CD4-positive, alpha-beta T cell (primary cell): ENCODE data around the gene PSME3IP1. TPM values are rescaled to one million over a fixed set of nuclear protein-coding genes. Genes with fewer than 3 reads are reported as not detected.

ENCODE experiments used
- ATAC-seq: fragments of 200-7000 bp; cut with Tn5 transposase; one replicate; pipeline ENCODE4 v1.10.0; 2022; ENCODE audit warnings: mild to moderate bottlenecking; ENCODE audit not compliant: poor library complexity
- CTCF ChIA-PET: fragments of 350-600 bp; sonication (Branson Sonifier 250); formaldehyde crosslinking; loops from one replicate; lab custom pipeline; 2021; ENCODE audit warnings: antibody characterized with exemption, inconsistent platforms; lab: Charles Lee
- POLR2A ChIA-PET: fragments of 350-600 bp; sonication (Branson Sonifier 250); formaldehyde crosslinking; loops from one replicate; lab custom pipeline; 2021; ENCODE audit warnings: antibody characterized with exemption, inconsistent platforms; lab: Charles Lee
- DNase-seq, 14 experiments: peaks; one replicate each; pipeline ENCODE4 v3.0.0-alpha.2; 2013 to 2020; ENCODE audit warnings: mixed read lengths in 2 of 14
- H3K27ac ChIP-seq, 2 donors: one replicate each; pipeline versions ENCODE4 v1.5.1 to v1.7.0; 2013; ENCODE audit warnings: low read length in 2 of 2, low read depth in 1 of 2, mild to moderate bottlenecking in 1 of 2
- H3K27me3 ChIP-seq, 2 experiments: 1 replicate in 1 of 2; 2 replicates in 1 of 2; pipeline versions ENCODE4 v1.6.1 to v1.7.0; 2013; ENCODE audit warnings: low read length in 2 of 2, control low read depth in 1 of 2, mild to moderate bottlenecking in 1 of 2, moderate library complexity in 1 of 2; ENCODE audit not compliant: insufficient read depth in 2 of 2, control insufficient read depth in 1 of 2
- H3K36me3 ChIP-seq: one replicate; pipeline ENCODE4 v1.6.1; 2013; ENCODE audit warnings: low read length, control low read depth; ENCODE audit not compliant: insufficient read depth
- H3K4me1 ChIP-seq: one replicate; pipeline ENCODE4 v1.6.1; 2013; ENCODE audit warnings: low read length, control low read depth; ENCODE audit not compliant: insufficient read depth
- H3K4me3 ChIP-seq: one replicate; pipeline ENCODE4 v1.5.1; 2013; ENCODE audit warnings: mild to moderate bottlenecking, low read length, moderate library complexity
- H3K9me3 ChIP-seq, 2 experiments: 1 replicate in 1 of 2; 2 replicates in 1 of 2; pipeline versions ENCODE4 v1.6.1 to v1.7.0; 2013; ENCODE audit warnings: low read length in 2 of 2, mild to moderate bottlenecking in 2 of 2, control low read depth in 1 of 2, moderate library complexity in 1 of 2; ENCODE audit not compliant: control insufficient read depth in 1 of 2, insufficient read depth in 1 of 2
- H3K27ac Mint-ChIP-seq: one replicate; pipeline ENCODE4 v1.8.0; 2020; ENCODE audit warnings: mixed read lengths
- H3K27me3 Mint-ChIP-seq: one replicate; pipeline ENCODE4 v1.8.0; 2021; ENCODE audit warnings: mixed read lengths
- H3K36me3 Mint-ChIP-seq: one replicate; pipeline ENCODE4 v1.8.0; 2021; ENCODE audit warnings: low read depth, mixed read lengths
- H3K4me1 Mint-ChIP-seq: one replicate; pipeline ENCODE4 v1.8.0; 2021; ENCODE audit warnings: low read depth, mixed read lengths
- H3K4me3 Mint-ChIP-seq: one replicate; pipeline ENCODE4 v1.8.0; 2020; ENCODE audit warnings: mild to moderate bottlenecking, mixed read lengths
- H3K9me3 Mint-ChIP-seq: one replicate; pipeline ENCODE4 v1.8.0; 2020; ENCODE audit warnings: mixed read lengths
- CTCF ChIP-seq: fragments of 200-600 bp; IDR thresholded peaks from one replicate; pipeline ENCODE4 v1.8.0; 2022; ENCODE audit warnings: antibody characterized with exemption, mild to moderate bottlenecking
- intact Hi-C, 2 experiments: fragments of 100-400 bp; cut with DNase I in 1 of 2; cut with micrococcal nuclease in 1 of 2; formaldehyde crosslinking; loops; one replicate each; pipeline versions ENCODE4 v1.15.1 to v1.9.0; 2023 to 2025; cut with DNase I, micrococcal nuclease
- total RNA-seq, 174 experiments: library from RNA in 2 of 174; stranded (reverse) in 2 of 174; gene quantifications; one replicate each; pipeline ENCODE4 v1.2.3 and lab custom pipeline; 2021 to 2026

The PSME3IP1 gene
- total RNA-seq, 2 experiments from 2014 or later, result 77.1 to 77.9 TPM

DNA sequence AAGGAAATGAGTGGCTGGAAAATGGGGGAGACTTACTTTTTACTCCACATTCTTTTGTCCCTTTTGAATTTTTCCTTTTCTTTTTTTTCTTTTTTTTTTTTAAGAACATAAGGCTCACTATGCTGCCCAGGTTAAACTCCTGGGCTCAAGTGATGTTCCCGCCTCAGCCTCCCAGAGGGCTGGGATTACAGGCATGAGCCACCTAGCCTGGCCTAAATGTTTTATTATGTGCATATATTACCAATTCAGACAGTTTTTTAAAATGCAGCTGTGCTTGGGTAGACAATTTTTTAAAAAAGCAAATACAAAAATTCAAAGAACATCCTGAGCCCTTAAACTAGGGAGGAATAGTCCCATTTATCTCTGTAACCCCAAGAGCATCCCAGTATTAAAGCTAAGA, 28.3 kb downstream of the PSME3IP1 start:
- Mint-ChIP-seq H3K36me3 (peaks cover 90% of the 10 kb centered on the region), H3K27ac (no peak overlapping the region)

DNA sequence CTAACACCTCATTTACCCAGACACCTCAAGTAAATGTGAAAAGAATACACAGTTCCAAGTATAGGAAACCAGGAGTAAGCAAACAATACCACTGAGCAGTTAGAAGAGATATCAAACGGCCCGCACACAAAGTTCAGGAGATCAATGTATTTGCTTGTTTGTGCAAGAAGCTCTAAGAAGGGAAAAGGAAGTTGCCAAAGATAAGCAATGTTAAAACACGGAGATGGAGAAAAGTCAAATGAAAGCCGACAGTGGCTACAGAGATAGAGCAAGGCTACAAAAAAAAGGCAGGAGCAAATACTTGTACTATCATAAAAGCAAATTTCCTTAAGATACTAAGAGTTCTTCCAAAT, 29.5 kb downstream of the PSME3IP1 start:
- H3K27ac ChIP-seq, result no peak overlapping the region
- ChIA-PET POLR2A (interaction anchor here (0.9 kb wide), 1 partner anchor 13 kb away, joined by 3 read pairs; no protein-coding TSS in a partner anchor), CTCF (no interaction called here)
- Mint-ChIP-seq H3K27ac (peak overlapping the region; percentile 12), H3K4me1 (peaks cover 22% of the 10 kb centered on the region), H3K9me3 (no peaks in the 10 kb centered on the region), H3K27me3 (no peaks in the 10 kb centered on the region), H3K36me3 (peaks cover 86% of the 10 kb centered on the region), H3K4me3 (peak overlapping the region; percentile 5)
- no peak overlapping the region for H3K4me3 ChIP-seq
- peaks cover 67% of the 10 kb centered on the region for H3K36me3 ChIP-seq
- DNase-seq (no peak), ATAC-seq (no peak)
- H3K27me3 ChIP-seq, result no peaks in the 10 kb centered on the region
- no peak for TF ChIP-seq CTCF
- H3K9me3 ChIP-seq, result no peaks in the 10 kb centered on the region
- intact Hi-C loops, result no loop called here
- H3K4me1 ChIP-seq, result no peaks in the 10 kb centered on the region

More for the DNA sequence above, 28.3 kb downstream of the PSME3IP1 start:
- intact Hi-C loops, result no loop called here
- Histone ChIP-seq H3K27me3 (no peaks in the 10 kb centered on the region), H3K27ac (no peak overlapping the region), H3K9me3 (no peaks in the 10 kb centered on the region), H3K36me3 (peaks cover 65% of the 10 kb centered on the region), H3K4me3 (no peak overlapping the region), H3K4me1 (no peaks in the 10 kb centered on the region)
- DNase-seq (no peak), ATAC-seq (no peak)
- Mint-ChIP-seq H3K27me3 (no peaks in the 10 kb centered on the region), H3K9me3 (no peaks in the 10 kb centered on the region), H3K4me1 (peaks cover 14% of the 10 kb centered on the region), H3K4me3 (no peak overlapping the region)
- ChIA-PET CTCF (no interaction called here), POLR2A (no interaction called here)
- TF ChIP-seq CTCF, result no peak

DNA sequence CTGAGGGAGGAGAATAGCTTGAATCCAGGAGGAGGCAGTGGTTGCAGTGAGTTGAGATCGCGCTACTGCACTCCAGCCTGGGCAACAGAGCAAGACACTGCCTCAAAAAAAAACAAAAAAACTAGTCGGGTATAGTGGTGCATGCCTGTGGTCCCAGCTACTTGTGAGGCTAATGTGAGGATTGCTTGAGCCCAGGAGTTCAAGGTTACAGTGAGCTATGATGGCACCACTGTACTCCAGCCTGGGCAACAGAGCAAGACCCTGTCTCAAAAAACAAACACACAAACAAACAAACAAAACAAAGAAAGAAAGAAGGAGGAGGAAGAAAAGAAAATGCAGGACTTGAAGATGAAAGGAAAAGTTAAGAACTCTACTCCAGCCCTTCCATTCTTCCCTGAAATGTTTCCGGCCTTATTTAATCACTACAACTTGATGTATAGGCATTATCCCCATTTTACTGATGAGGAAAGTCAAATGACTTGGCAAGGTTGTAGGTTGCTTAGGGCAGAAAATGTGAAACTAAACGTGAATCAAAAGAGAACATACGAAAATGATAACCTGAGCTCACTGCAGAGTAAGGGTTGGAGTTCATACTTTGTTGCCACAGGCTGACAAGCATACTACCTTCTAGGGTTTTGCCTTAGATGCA, 30.0 kb downstream of the PSME3IP1 start:
- Histone ChIP-seq H3K9me3 (no peaks in the 10 kb centered on the region), H3K4me1 (no peaks in the 10 kb centered on the region), H3K27me3 (no peaks in the 10 kb centered on the region), H3K4me3 (no peak overlapping the region), H3K27ac (no peak overlapping the region), H3K36me3 (peaks cover 67% of the 10 kb centered on the region)
- DNase-seq (no peak), ATAC-seq (peak; percentile 21)
- H3K9me3 Mint-ChIP-seq, result no peaks in the 10 kb centered on the region
- CTCF ChIA-PET, result interaction anchor here (1.1 kb wide), 1 partner anchor 72 kb away, joined by 3 read pairs; no protein-coding TSS in a partner anchor
- TF ChIP-seq CTCF, result no peak
- POLR2A ChIA-PET, result interaction anchor here (0.9 kb wide), 1 partner anchor 12 kb away, joined by 3 read pairs; no protein-coding TSS in a partner anchor
- H3K4me3 Mint-ChIP-seq, result no peak overlapping the region
- intact Hi-C loops, result no loop called here
- peak overlapping the region; percentile 12 for H3K27ac Mint-ChIP-seq
- H3K36me3 Mint-ChIP-seq, result peaks cover 81% of the 10 kb centered on the region
- no peaks in the 10 kb centered on the region for H3K27me3 Mint-ChIP-seq
- H3K4me1 Mint-ChIP-seq, result peaks cover 22% of the 10 kb centered on the region
